Aorta (tissue), 5 donors: ENCODE measurements around the gene ACSBG1. TPM values are rescaled to one million over a fixed set of nuclear protein-coding genes. Genes with fewer than 3 reads are reported as not detected.
A peak's percentile ranks its signal among the peaks of the same experiment; 100 is the strongest.

Source experiments
- ATAC-seq: fragments of 200-7000 bp; cut with Tn5 transposase; one replicate; pipeline ENCODE4 v1.9.1; 2022; ENCODE audit warnings: moderate library complexity; ENCODE audit not compliant: low FRiP score
- DNase-seq, 2 donors: peaks; one replicate each; pipeline ENCODE4 v3.0.0-alpha.2; 2020
- H3K27ac ChIP-seq, 2 donors: one replicate each; pipeline ENCODE4 v1.5.1; 2013; ENCODE audit warnings: low read length in 2 of 2, mild to moderate bottlenecking in 2 of 2, moderate library complexity in 2 of 2, control low read depth in 1 of 2, inconsistent platforms in 1 of 2, low read depth in 1 of 2
- H3K27me3 ChIP-seq, 2 donors: one replicate each; pipeline ENCODE4 v1.6.1; 2013; ENCODE audit warnings: control low read depth in 1 of 2, low read length in 1 of 2, mild to moderate bottlenecking in 1 of 2, moderate library complexity in 1 of 2; ENCODE audit not compliant: insufficient read depth in 2 of 2, control insufficient read depth in 1 of 2
- H3K36me3 ChIP-seq, 2 donors: one replicate each; pipeline ENCODE4 v1.6.1; 2013; ENCODE audit warnings: control low read depth in 1 of 2, low read length in 1 of 2, mild to moderate bottlenecking in 1 of 2; ENCODE audit not compliant: insufficient read depth in 2 of 2, control insufficient read depth in 1 of 2
- H3K4me1 ChIP-seq, 2 donors: one replicate each; pipeline ENCODE4 v1.6.1; 2013; ENCODE audit warnings: low read length in 2 of 2, control low read depth in 1 of 2, mild to moderate bottlenecking in 1 of 2, moderate library complexity in 1 of 2; ENCODE audit not compliant: insufficient read depth in 2 of 2, control insufficient read depth in 1 of 2
- H3K4me3 ChIP-seq, 2 donors: one replicate each; pipeline ENCODE4 v1.5.1; 2013; ENCODE audit warnings: low read length in 2 of 2, control low read depth in 1 of 2, mild to moderate bottlenecking in 1 of 2
- H3K9me3 ChIP-seq: one replicate; pipeline ENCODE4 v1.6.1; 2013; ENCODE audit warnings: mild to moderate bottlenecking, low read length; ENCODE audit not compliant: control insufficient read depth
- WGBS, 2 donors: extraction: QIAGEN DNeasy Blood & Tissue Kit; methylation state at CpG; one replicate each; pipeline ENCODE4 v1.1.7; 2013; 5-methylcytosine and 5-hydroxymethylcytosine counted together
- intact Hi-C, 2 donors: fragments of 100-400 bp; cut with DNase I; formaldehyde crosslinking; loops; one replicate each; pipeline versions ENCODE4 v1.14.2 to v1.15.0; 2022
- polyA plus RNA-seq, 2 donors: library from polyadenylated mRNA; stranded (reverse); fragments of 200-250 nt; gene quantifications; one replicate each; pipeline ENCODE4 v1.2.3, GENCODE V29; 2013
- total RNA-seq, 2 donors: library from RNA; stranded (reverse); fragmentation: NEBNext Ultra II Directional; extraction: Animal tissue kit (Norgen Biotek cat#: 25700); gene quantifications; one replicate each; pipeline ENCODE4 v1.2.1, GENCODE V29; 2021
- donor health status: healthy with polysubstance abuse.
- donor health status: Bipolar disorder and iron deficiency.
- donor health status: DM: no; HTN: no; CAD: no.
- donor health status: DM: no; HTN: no; CAD: no.
- donor health status: DM: yes; HTN: yes; CAD: no.

ACSBG1 gene
- total and polyA plus RNA-seq, 4 donors, result 0.18 to 0.25 TPM; not detected in 2

DNA sequence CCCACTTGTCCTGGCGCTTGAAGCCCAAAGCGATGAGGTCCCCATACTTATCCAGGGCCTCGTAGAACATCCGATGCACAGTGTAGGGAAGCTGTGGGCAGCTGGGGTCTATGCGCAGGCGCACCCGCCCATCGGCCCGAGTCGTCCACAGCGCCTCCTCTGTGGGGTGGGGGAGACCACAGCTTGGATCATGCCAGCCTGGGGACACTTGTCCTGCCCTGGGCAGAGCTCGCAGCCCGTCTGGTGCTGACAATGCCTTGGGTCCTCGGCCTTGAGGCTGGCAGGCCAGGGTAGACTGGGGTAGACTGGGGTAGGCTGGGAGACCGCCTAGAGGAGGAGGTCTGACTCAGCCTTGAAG is 39.8 kb downstream of the ACSBG1 start:
- Histone ChIP-seq H3K27me3 (no peaks in the 10 kb centered on the region), H3K4me1 (no peaks in the 10 kb centered on the region), H3K4me3 (no peak overlapping the region), H3K36me3 (no peaks in the 10 kb centered on the region), H3K9me3 (no peaks in the 10 kb centered on the region), H3K27ac (no peak overlapping the region)
- peak in 1 of 2 donors; percentile 60 for DNase-seq
- intact Hi-C loops, result loop anchor here in 1 of 2 donors (2.0 to 10.0 kb wide), 2 partner anchors 82 to 230 kb away; no protein-coding TSS in a partner anchor
- peak; percentile 48 for ATAC-seq
- 92 to 93% methylated on average over 15 of the region's 15 CpGs for WGBS, 2 donors

DNA sequence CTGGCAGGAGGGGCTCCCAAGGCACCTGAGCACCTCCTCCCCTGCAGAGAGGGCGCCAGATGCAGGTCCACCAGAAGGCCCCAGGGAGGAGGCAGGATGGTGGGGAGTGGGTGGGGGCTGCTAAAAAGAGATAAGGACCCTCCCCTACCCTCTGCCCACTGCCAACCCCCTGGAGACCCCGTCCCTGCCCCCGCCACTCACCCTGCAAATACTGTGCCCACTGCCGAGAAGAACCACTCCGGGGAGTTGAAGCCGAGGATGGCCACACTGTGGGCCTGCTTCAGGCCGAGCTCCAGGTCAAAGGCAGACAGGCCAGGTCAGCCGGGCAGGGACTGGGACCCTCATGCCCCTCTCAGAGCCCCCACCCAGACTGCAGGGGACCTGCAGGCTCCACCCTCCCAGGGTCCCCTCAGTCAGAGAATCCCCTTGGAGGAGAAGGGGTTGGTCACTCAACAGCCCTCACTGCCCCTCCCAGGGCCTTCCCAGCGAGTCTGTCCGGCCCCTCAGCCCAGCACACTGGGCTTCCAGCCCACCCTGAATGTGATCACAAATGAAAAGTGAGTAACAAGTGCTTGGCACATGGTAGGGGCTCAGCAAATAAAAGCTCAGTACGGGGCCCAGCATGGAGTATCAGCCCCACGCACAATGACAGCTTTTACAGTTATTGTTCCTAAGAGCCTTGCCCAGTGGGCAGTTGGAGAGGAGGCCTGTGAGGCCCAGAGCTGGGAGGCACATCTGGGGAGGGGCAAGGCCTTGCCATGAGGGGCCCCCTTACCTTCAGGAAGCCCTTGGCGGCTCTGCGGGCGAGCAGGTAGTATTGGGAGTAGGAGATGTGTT is 40.4 kb downstream of the ACSBG1 start:
- H3K27ac ChIP-seq, result no peak overlapping the region
- H3K36me3 ChIP-seq, result no peaks in the 10 kb centered on the region
- no peaks in the 10 kb centered on the region for H3K4me1 ChIP-seq
- ATAC-seq, result peak; percentile 22
- intact Hi-C loops, result loop anchor here in 1 of 2 donors (2.0 to 10.0 kb wide), 2 partner anchors 81 to 229 kb away; no protein-coding TSS in a partner anchor
- DNase-seq, result no peak
- no peaks in the 10 kb centered on the region for H3K9me3 ChIP-seq
- WGBS, 2 donors, result 87 to 89% methylated on average over 15 of the region's 15 CpGs
- H3K27me3 ChIP-seq, result no peaks in the 10 kb centered on the region
- H3K4me3 ChIP-seq, result no peak overlapping the region

DNA sequence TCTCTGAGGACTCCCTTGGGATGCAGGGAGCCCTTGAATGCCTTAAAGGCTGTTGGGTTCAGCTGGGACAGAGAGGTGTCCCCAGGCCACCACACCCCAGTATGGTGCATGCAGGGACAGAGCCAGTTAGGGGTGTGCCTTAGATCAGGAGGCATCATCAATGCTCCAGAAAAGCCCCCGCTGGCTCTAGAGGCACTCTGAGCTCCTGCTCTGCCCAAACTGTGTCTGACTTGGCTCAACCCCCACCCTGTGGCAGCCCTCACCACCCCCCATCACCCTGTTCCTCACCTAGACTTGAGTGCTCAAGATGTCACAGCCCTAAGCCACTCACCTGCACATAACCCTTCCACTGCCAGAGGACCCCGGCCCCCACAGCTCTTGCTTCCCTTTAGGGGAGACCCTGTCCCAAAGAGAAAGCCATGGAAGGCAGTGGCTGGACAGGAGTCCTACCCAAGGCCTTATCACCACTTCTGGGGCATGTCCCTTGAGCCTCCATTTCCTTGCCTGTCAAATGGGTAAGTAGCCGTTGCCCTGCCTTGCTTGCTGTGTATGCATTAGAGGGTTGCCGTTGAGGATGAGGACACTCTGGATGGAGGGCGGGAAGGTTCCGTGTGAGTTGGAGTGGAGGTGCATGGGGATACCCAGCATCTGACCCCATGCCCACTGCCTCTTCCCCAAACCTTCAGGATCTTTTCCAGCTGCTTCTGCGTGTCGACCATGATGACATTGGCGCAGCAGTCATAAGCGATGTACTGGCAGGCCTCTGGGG is 41.4 kb downstream of the ACSBG1 start:
- H3K27me3 ChIP-seq, result no peaks in the 10 kb centered on the region
- no peaks in the 10 kb centered on the region for H3K9me3 ChIP-seq
- ATAC-seq (no peak), DNase-seq (no peak)
- no peak overlapping the region for H3K27ac ChIP-seq
- 90 to 91% methylated on average over 10 of the region's 10 CpGs for WGBS, 2 donors
- no peaks in the 10 kb centered on the region for H3K36me3 ChIP-seq
- intact Hi-C loops, result loop anchor here in 1 of 2 donors (10.0 kb wide), 1 partner anchor 228 kb away; no protein-coding TSS in a partner anchor
- no peak overlapping the region for H3K4me3 ChIP-seq
- no peaks in the 10 kb centered on the region for H3K4me1 ChIP-seq

DNA sequence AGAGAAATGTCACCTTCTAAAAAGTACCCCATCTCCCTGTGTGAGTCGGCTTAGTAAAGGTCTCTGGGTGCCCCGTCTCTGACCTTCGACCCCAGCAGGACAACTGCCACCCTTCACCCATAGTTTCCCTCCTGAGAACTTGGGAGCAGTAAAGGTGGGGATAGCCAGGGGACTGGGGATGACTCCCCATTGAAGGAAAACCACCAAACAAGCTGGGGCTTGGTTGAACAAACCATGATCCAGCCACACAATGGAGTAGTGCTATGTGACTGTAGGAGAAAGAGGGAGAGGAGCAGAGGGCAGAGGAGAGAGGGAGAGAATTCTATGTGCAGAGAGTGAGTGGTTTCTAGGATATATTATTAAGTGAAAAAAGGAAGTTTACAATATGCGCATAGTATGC is 51.5 kb downstream of the ACSBG1 start:
- intact Hi-C loops, result no loop called here
- no peak overlapping the region for H3K27ac ChIP-seq
- whole genome bisulfite sequencing, 2 donors, result 90 to 93% methylated on average over 4 of the region's 4 CpGs
- no peak overlapping the region for H3K4me3 ChIP-seq
- no peaks in the 10 kb centered on the region for H3K27me3 ChIP-seq
- DNase-seq (no peak), ATAC-seq (no peak)
- H3K4me1 ChIP-seq, result no peaks in the 10 kb centered on the region
- no peaks in the 10 kb centered on the region for H3K36me3 ChIP-seq
- no peaks in the 10 kb centered on the region for H3K9me3 ChIP-seq

DNA sequence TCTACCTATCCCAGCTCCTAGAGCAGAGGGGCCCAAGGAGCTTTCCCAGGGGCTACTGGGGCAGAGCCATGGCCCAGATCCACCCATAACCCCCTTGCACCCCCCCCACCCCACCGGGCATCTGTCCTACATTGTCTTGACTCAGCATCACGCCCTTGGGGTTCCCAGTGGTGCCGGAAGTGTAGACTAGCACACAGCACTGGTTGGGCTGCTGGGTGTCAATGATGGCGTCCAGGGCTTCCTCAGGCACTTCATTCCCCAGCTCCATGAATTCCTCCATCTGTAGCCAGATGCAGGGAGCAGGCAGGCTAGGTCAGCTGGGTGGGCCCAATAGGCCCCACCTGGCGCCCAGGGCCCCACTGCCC is 52.0 kb downstream of the ACSBG1 start:
- DNase-seq, result no peak
- Histone ChIP-seq H3K36me3 (no peaks in the 10 kb centered on the region), H3K27me3 (no peaks in the 10 kb centered on the region), H3K27ac (no peak overlapping the region), H3K9me3 (no peaks in the 10 kb centered on the region), H3K4me3 (no peak overlapping the region), H3K4me1 (no peaks in the 10 kb centered on the region)
- no peak for ATAC-seq
- intact Hi-C loops, result no loop called here
- 85 to 92% methylated on average over 5 of the region's 5 CpGs for WGBS, 2 donors

DNA sequence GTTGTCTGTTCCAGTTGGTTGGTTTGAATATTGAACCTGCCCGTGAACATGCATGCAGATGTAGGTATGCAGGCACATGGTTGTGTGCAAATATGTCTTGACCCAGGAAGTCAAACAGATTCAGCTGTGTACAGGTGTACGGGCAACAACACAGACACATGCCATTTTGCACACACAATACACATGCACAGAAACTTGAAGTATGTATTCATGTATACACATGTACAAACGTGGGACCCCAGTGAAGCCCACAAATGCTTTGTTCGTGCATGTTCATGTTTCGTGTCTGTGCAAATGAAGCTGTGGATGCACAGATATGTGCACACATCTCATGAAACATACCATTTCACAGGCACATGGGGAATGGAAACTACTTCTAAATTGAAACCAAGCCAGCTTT is 54.5 kb downstream of the ACSBG1 start:
- Histone ChIP-seq H3K27me3 (no peaks in the 10 kb centered on the region), H3K9me3 (no peaks in the 10 kb centered on the region), H3K4me3 (no peak overlapping the region), H3K36me3 (no peaks in the 10 kb centered on the region), H3K27ac (no peak overlapping the region), H3K4me1 (no peaks in the 10 kb centered on the region)
- intact Hi-C loops, result no loop called here
- DNase-seq, result no peak
- WGBS, 2 donors, result 87 to 88% methylated on average over 5 of the region's 5 CpGs
- ATAC-seq, result no peak

- H3K36me3 ChIP-seq, result no peaks in the 10 kb centered on the region
- no peak overlapping the region for H3K4me3 ChIP-seq
- H3K4me1 ChIP-seq, result no peaks in the 10 kb centered on the region
- no peak for ATAC-seq
- no peaks in the 10 kb centered on the region for H3K27me3 ChIP-seq
- no peak overlapping the region for H3K27ac ChIP-seq
- WGBS, 2 donors, result 88 to 91% methylated on average over 12 of the region's 12 CpGs
- intact Hi-C loops, result no loop called here
- no peaks in the 10 kb centered on the region for H3K9me3 ChIP-seq
- no peak for DNase-seq
Observed at GRCh38 chr15:78179286-78179840, 55.0 kb downstream of the ACSBG1 start.

- no peaks in the 10 kb centered on the region for H3K4me1 ChIP-seq
- no peak overlapping the region for H3K27ac ChIP-seq
- WGBS, 2 donors, result 85% methylated on average over 6 of the region's 6 CpGs
- no peaks in the 10 kb centered on the region for H3K36me3 ChIP-seq
- no peaks in the 10 kb centered on the region for H3K9me3 ChIP-seq
- H3K4me3 ChIP-seq, result no peak overlapping the region
- no peak for ATAC-seq
- no peaks in the 10 kb centered on the region for H3K27me3 ChIP-seq
- no peak for DNase-seq
- intact Hi-C loops, result no loop called here
Observed at GRCh38 chr15:78178064-78178463, 56.3 kb downstream of the ACSBG1 start.
